ENCODE measurements around the gene MOCS2. TPM values are rescaled to one million over a fixed set of nuclear protein-coding genes. Genes with fewer than 3 reads are reported as not detected.

The MOCS2 gene
- 30.4 and 30.6 TPM in 2 replicates for total RNA-seq

GRCh38 chr5:53109443-53110127 is at the start of gene MOCS2:
TSS of gene MOCS2 (minus strand) at chr5:53109757. CDS start at chr5:53107174, 2,583 bp downstream.

Other genes starting within 250 kb of the MOCS2 start
- gene ITGA2, start 120.4 kb downstream of the MOCS2 start, total RNA-seq: 115 and 159 TPM in 2 replicates